Stimulated activated CD8-positive, alpha-beta memory T cell treated with anti-CD3 and anti-CD28 coated beads, Interleukin-12 subunit alpha, Interleukin-12 subunit beta, amount 100 ng/mL, for 24 hours (primary cell): ENCODE measurements around the gene ELFN1.

Experiments used
- DNase-seq: peaks from one replicate; pipeline ENCODE4 v3.0.0-alpha.2; 2020; ENCODE audit errors: extremely low read depth

The ELFN1 gene

GRCh38 chr7:1642291-1642731, 27.8 kb upstream of the ELFN1 start:
- DNase-seq: no peak

DNA sequence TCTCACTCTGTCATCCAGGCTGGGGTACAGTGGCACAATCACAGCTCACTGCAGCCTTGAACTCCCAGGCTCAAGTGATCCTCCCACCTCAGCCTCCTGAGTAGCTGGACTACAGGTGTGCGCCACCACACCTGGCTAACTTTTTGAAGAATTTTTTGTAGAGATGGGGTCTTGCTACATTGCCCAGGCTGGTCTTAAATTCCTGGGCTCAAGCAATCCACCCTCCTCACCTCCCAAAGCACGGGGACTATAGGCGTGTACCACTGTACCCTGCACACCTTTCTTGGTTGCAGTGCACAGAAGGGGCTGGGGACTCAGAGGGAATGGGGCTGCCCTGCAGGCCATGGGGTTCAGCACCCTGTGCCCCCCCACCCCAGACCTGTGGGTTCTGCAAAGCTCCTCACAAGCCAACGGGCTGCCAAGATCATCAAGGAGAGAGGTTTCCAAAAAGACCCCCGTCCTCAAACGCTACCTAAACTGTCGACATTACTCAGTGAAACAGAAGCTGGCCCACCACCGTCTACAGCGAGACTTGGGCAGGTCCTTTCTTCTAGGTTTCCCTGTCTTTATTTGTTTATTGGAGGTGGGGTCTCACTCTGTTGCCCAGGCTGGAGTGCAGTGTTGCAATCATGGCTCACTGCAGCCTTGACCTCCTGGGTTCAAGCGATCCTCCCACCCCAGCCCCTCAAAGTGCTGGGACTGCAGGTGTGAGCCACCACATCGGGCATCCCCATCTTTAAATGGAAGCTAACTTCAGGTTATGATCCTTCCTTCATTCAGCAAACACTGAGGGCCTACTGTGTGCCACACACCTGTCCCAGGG, 26.6 kb upstream of the ELFN1 start:
- no peak for DNase-seq

GRCh38 chr7:1644341-1645070, 25.6 kb upstream of the ELFN1 start:
- no peak for DNase-seq

GRCh38 chr7:1645071-1645409, 25.0 kb upstream of the ELFN1 start:
- no peak for DNase-seq

- DNase-seq: no peak
Observed at GRCh38 chr7:1645476-1645875, 24.6 kb upstream of the ELFN1 start.

DNA sequence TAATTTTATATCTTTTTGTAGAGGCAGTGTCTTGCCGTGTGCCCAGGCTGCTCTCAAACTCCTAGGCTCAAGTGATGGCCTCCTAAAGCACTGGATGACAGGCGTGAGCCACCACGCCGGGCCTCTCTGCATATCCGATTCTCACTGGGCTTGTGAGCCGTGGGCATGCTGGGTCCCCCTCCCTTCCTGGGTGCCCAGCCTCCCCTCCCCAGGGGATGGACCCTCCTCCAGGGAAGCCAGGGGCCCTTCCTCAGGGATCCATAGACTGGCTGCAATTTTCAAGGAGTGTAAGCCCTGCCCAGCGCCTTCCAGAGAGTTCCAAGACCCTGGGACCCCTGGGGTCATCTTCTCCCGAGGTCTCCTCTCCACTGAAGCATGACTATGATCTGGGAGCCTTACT, 23.7 kb upstream of the ELFN1 start:
- no peak for DNase-seq

DNA sequence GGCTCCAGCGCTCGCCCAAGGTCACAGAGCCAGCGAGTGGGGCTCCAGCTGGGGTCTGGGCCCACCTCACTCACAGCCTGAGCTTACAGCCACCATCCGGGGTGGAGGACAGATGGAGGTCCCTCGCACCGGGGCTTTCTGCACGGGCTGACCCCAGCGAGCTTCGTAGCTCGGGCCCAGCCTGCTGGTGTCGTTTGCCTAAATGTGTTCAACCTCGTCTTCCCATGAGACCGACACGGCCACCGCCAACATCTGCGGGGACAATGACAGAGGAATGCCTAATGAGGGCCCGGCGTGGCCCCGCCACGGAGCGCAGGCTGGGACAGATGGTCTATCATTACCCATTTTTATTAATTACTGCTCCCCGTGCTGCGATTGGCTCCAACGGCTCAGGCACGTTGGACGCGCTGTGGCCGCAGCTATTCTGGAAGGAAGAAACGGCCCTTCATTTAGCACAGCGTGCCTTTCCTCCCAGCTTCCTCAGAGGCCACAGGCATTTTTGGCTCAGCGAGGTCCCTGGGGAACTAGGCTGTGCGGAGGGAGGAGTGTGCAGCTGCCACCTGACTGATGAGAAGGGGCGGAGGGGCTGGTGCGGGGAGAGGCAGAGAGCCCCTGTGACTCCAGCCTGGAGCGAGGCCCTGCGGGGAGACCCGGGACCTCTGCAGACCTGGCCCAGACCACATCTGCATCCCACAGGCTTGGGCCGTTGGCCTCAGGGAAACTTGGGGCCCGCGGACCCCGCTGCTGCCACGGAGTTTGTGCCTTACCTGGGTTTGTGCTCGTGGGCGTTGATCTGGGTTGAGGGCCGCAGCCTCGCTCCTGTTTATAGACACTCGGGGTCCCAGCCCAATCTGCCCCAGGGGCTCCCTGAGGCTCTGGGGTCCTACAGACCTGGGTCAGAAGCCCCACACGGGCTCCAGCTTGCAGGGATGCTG, 22.9 kb upstream of the ELFN1 start:
- DNase-seq: no peak

DNA sequence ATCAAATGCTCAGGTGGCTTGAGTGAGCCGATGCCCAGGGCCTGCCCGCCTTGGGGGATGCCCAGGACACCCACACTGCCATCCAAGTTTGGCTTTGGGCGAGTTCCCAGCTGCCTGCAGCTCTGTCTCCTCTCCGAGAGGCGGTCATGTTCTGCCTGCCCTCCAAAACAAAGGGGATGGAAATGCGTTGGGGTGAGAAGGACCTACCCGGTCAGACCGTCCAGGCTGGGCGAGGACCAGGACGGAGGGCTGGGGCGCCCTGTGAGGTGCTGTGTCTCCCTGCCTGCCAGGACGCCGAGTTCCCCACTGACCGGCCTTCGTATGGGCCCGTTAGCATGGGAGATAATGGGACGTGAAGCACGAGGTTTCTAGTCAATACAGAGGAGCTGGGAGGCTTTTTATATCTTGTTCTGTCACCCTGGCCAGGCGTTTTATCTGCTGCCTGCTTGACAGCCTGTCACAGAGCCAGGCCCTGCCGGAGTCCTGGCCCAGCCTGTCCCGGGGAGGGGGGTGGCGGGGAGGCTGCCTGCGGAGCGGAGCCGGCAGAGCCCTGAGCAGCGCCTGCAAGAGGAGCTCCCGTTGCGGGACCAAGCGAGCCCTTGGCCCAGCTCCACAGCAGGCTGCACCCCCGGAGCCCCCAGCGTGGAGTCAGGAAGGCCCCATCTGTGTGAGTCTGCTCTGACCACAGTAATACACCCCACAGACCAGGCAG, 22.0 kb upstream of the ELFN1 start:
- DNase-seq: no peak

DNA sequence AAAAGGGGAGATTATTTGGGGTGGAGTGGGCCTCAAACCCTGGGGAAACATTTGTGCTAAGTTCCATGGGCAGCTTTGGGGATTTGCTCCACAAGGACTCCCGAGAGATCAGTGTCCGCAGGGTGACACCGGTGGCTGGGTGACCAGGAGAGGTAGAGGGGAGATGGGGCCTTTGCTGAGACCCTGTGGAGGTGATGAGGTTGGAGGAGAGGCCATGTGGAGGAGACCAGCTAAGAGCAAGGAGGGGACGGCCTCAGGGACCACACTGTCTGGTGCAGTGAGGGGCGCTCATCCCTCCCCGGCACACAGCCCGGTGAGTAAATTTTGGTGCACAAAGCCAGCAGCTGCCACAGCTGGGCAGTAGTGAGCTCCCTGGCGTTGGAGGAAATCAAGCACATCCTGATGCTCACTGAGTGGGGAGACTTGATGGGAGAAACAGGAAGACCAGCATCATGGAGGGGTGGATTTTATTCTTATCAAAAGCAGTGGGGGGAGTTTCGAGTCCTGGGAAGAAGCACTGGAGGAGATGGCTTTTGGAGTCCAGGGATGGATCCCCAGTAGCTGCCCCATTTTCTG, 20.2 kb upstream of the ELFN1 start:
- no peak for DNase-seq

DNA sequence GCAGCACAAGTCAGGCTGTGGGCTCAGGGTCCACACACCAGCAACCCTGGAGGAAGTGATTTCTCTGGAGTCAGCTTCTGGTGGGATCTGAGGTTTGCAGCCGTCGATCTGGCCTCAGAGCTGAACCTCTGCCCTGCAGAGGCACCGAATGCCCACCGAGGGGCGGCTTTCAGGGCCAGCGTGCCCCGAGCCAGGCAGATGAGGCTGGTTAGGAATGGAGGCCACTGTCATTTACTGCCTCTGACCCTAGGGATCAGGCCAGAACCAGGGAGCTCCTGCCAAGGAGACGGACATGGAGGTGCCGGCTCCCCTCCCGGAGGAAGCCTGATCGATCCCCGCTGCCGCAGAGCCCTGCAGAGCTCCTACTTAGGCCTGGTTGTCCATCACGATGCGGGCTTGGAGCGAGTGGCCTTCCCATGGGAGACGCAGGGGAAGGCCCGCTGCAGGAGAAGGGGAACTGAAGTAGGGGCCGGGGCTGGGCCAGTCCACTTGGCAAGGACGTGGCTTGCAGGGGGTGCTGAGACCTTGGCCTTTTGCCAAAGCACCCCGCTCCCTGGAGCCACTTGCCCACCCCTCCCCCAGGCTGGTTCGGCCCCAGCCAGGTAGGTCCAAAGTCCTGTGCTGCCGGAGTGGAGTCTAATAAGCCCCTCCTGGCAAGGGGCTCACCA, 19.6 kb upstream of the ELFN1 start:
- no peak for DNase-seq

DNA sequence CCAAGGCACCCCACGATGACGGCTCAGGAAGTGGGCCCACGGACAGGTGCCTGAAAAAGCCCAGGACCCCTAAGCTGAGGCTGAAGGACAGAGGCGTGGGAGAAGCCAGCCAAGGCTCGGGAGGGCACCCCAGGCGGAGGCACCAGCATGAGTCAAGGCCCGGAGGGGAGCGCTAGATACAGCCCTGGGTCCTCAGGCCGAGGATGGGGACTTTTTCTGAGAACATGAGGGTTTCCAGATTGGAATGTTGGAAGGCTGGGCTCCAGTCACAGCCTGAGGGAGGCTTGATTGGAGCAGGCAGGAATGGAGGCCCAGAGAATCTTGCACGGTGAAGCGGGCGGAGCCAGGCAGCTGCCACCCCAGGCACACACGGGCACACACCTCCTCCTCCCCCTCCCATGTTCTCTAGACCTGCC, 19.0 kb upstream of the ELFN1 start:
- no peak for DNase-seq

DNA sequence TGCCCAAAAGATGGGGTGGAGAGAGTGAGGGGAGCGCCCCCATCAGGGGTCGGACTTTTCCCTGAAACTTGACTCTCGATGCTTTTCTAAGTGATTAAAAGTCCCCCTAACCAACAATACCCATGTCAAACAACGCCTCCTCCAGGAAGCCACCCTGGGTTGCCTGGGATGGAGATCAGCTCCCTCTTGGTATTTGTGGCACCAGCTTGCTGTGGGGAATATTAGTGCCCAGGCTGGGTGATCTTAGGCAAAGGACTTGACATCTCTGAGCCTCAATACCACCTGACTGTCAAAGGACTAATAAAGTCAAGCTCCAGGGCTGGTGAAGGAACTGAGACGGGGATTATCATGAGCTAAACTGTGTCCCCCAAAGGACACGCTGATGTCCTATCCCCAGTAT, 18.2 kb upstream of the ELFN1 start:
- DNase-seq: no peak

DNA sequence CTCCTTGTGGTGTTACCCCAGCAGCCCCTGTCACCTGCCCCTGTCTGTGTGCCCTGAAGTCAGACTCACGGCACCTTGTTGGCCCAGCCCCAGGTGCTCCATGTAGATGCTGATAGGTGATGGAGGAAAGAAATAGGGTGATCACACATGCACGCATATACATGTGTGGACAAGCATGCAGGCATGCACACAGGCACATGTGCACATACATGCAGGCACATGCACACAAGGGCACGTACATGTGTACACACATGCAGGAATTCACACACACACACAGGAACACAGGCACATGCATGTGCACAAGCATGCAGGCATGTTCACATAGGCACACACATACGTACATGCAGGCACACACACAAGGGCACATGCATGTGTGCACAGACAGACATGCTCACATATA, 16.6 kb upstream of the ELFN1 start:
- no peak for DNase-seq

GRCh38 chr7:1654111-1654510, 16.0 kb upstream of the ELFN1 start:
- no peak for DNase-seq

DNA sequence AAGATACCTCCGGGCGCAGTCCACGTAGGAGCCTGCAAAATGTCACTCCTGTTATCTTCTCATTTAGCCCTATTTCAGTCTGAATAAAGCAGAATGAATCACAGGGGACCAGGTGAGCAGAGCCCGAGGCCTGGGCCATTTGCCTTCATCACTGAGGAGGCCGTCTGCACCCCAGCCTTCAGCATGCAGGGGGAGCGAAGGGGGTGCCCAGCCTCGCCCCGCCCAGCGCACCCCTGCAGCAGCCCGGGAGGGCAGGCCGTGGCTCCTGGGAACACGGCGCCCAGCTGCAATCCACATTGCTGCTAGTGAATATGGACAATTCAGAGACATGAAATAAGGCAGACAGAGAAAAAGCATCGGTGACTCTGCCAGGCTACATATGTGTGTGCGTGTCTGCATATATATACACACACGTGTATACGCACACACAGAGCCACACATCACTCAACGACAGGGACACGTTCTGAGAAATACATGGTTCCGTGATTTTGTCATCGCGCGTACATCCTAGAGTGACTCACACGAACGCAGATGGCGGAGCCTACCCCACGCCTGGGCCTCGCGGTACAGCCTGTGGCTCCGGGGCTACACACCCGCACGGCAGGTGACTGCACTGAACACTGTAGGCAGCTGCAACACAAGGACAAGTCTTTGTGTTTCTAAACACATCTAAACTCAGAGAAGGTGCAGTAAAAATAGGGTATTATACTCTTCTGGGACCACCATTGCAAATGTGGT, 15.2 kb upstream of the ELFN1 start:
- DNase-seq: no peak

GRCh38 chr7:1659696-1660095, 10.4 kb upstream of the ELFN1 start:
- no peak for DNase-seq

DNA sequence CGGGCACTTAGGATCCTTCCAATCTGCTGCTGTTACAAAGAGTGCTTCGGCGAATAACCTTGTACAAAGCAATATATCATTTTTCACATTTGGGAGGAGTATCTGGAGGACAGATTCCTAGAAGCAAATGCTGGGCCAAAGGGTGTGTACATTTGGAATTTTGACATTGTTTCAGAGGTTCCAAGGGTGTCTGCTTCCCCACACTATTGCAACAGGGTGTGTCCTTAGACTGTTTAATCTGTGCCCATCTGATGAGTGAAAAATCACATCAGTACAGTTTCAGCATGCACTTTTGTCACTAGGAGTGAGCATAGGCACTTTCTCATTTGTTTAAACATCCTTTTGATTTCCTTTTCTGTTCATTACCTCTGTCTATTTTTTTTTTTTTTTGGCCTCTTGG, 8.6 kb upstream of the ELFN1 start:
- no peak for DNase-seq

DNA sequence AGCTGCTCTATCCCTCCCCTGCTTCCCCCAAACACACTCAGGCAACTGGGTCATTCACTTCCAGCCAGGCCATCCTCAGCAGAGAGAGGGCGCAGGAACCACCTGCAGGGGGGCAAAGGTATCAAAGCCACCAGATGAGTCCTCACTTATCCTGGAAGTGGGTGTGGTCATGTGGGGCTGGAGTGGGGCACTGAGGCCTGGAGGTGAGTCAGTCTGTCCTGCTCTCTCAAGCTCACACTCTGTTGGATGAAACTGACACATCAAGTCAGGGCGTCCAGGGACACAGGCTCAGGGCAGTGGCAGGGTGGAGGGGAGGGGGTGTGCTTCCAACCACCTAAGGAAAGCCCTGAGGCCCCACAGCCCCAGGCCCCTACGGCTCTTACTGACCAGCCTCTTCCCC, 8.0 kb upstream of the ELFN1 start:
- no peak for DNase-seq

DNA sequence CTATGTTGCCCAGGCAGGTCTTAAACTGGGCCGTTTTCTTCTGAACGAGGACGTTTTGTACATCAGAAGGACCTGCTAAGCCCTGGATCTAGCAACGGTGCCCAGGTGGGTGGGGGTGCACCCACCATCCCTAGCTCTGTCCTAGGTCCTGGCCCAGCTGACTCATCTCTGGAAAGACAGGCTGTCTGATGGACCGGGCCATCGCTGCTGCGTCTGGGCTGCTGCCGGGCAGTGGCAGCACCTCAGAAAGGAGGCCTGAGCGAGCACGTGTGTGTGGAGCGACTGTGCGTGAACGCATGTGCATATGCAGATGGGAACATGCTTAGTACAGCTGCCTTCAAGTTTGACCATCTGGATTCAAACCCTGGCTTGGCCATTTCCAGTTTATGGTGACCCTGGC, 7.3 kb upstream of the ELFN1 start:
- no peak for DNase-seq

DNA sequence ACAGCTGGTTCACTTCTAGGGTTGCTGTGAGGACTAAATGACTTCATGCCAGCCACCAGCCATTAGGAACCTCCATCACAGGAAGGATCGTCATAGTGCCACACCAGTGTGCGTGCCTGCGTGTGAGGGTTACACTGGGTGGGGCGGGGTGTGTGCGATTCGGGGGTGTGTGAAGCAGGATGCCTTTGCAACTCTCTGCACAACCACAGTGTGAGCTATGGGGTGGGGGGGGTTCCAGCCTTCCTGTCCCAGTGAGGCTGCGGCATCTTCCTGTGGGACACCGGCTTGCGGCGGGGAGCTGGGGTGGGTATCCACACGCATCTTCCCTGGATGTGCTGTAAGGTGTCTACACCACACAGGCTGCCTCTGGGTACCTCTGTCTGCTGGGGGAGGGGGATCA, 6.9 kb upstream of the ELFN1 start:
- DNase-seq: no peak
